Psoas muscle (tissue), 8 donors: ENCODE measurements around the gene FAM234A. TPM values are rescaled to one million over a fixed set of nuclear protein-coding genes. Genes with fewer than 3 reads are reported as not detected.

Experiments used
- ATAC-seq, 4 donors: fragments of 200-7000 bp; cut with Tn5 transposase; one replicate each; pipeline ENCODE4 v1.9.1; 2020; ENCODE audit warnings: moderate library complexity in 3 of 4, mild to moderate bottlenecking in 2 of 4
- DNase-seq, 2 donors: peaks; one replicate each; pipeline ENCODE4 v3.0.0-alpha.2; 2020
- H3K27ac ChIP-seq: fragments of 200-600 bp; one replicate; pipeline ENCODE4 v1.8.0; 2022
- H3K27me3 ChIP-seq, 3 donors: fragments of 200-600 bp in 1 of 3; one replicate each; pipeline versions ENCODE4 v1.6.1 to v1.8.0; 2013 to 2022; ENCODE audit warnings: low read length in 2 of 3, mild to moderate bottlenecking in 2 of 3, moderate library complexity in 1 of 3; ENCODE audit not compliant: insufficient read depth in 3 of 3
- H3K36me3 ChIP-seq, 2 donors: fragments of 200-600 bp in 1 of 2; one replicate each; pipeline versions ENCODE4 v1.6.1 to v1.8.0; 2013 to 2022; ENCODE audit warnings: low read depth in 1 of 2, mild to moderate bottlenecking in 1 of 2, moderate library complexity in 1 of 2; ENCODE audit not compliant: insufficient read depth in 1 of 2
- H3K4me1 ChIP-seq: fragments of 200-600 bp; one replicate; pipeline ENCODE4 v1.8.0; 2022
- H3K4me3 ChIP-seq: fragments of 200-600 bp; one replicate; pipeline ENCODE4 v1.8.0; 2022; ENCODE audit warnings: mild to moderate bottlenecking
- H3K9me3 ChIP-seq: fragments of 200-600 bp; one replicate; pipeline ENCODE4 v1.8.0; 2022
- CTCF ChIP-seq: fragments of 200-600 bp; IDR thresholded peaks from one replicate; pipeline ENCODE4 v1.8.0; 2022; ENCODE audit warnings: antibody characterized with exemption
- WGBS, 3 donors: extraction: QIAGEN DNeasy Blood & Tissue Kit; methylation state at CpG; one replicate each; pipeline versions ENCODE4 v1.1.6 to v1.1.7; 2013; 5-methylcytosine and 5-hydroxymethylcytosine counted together
- intact Hi-C, 2 donors: fragments of 100-400 bp; cut with DNase I; formaldehyde crosslinking; loops; one replicate each; pipeline versions ENCODE4 v1.11.0 to v1.14.2; 2022
- polyA plus RNA-seq, 3 donors: library from polyadenylated mRNA; stranded (reverse); fragments of 200-250 nt; gene quantifications; one replicate each; pipeline ENCODE4 v1.2.3, GENCODE V29; 2013
- total RNA-seq, 4 donors: library from RNA; stranded (reverse); fragmentation: NEBNext Ultra II Directional in 2 of 4; extraction: Animal tissue kit (Norgen Biotek cat#: 25700) in 2 of 4; gene quantifications; one replicate each; pipeline versions ENCODE4 v1.2.1 to v1.2.4, GENCODE V29; 2021 to 2023
- donor health status: healthy with polysubstance abuse.
- donor health status: DM: no; HTN: no; CAD: no; lungs with moderate emphysema.
- donor health status: Bipolar disorder and iron deficiency.
- donor health status: healthy.
- donor health status: DM: yes; HTN: yes; CAD: no.
- donor health status: DM: no; HTN: no; CAD: no.
- donor health status: DM: no; HTN: no; CAD: no.
- donor health status: DM: yes; HTN: yes; CAD: no.

Gene FAM234A
- total and polyA plus RNA-seq, 7 donors, result 54.2 to 198 (median 117) TPM

DNA sequence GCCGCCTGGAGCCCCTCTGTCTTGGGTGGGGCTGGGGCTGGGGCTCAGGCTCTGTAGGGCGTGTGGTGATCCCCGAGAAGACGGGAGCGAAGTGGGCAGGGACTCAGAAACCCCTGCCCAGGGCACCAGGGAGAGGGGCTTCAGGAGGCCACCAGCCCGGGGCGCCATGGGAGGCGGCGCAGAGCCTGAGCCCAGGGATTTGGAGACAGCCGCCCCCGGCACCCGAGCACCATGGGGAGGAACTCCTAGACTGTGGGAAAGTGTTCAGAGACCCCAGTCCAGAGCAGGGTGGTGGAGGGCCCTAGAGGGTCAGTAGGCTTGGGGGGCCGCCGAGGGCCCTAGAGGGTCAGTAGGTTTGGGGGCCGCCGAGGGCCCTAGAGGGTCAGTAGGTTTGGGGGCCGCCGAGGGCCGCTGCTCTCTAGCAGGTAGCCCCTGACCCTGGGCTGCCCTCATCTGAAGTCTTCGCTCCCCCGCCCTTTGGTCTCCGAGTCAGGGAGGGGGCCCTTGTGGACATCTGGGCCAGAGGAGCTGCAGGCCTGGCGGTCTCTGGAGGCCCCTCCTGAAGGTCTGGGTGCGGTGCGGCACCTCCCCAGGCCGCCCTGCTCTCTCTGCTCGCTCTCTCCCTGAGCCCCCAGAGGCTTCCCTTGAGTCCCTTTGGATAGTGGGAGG is 46.5 kb downstream of the FAM234A start:
- Histone ChIP-seq H3K4me1 (peaks cover 6% of the 10 kb centered on the region), H3K9me3 (no peaks in the 10 kb centered on the region), H3K36me3 (no peaks in the 10 kb centered on the region), H3K27me3 (peaks cover 0 to 32% (median 13%) of the 10 kb centered on the region in 3 donors), H3K4me3 (peak overlapping the region; percentile 57), H3K27ac (no peak overlapping the region)
- WGBS, 3 donors, result 31 to 40% (median 36%) methylated on average over 17 to 27 of the region's 27 CpGs
- intact Hi-C loops, result no loop called here
- no peak for TF ChIP-seq CTCF
- ATAC-seq (no peak), DNase-seq (peak in 1 of 2 donors; percentile 50)

DNA sequence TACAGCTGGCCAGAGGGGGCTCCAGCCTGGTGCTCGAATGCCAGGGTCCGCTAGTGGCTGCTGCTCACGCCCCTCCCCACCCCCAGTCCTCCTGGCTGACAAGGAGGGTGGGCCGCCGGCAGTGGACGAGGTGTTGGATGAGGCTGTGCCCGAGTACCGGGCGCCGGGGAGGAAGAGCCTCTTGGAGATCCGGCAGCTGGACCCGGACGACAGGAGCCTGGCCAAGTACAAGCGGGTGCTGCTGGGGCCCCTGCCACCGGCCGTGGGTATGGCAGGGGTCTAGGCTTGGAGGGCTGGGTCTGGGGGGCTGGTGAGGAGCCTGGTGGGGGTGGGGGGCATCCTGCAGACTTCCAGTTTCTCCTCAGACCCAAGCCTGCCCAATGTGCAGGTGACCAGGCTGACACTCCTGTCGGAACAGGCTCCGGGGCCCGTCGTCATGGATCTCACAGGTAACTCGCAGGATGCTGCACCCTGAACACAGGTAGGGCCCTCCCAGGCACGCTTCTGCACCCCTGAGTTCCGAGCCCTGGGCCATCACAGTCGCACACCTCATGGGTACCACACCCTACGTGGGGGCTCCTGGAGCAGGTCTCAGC is 47.1 kb downstream of the FAM234A start:
- H3K4me3 ChIP-seq, result no peak overlapping the region
- intact Hi-C loops, result loop anchor here in 1 of 2 donors (2.0 kb wide), 1 partner anchor 59 kb away; no protein-coding TSS in a partner anchor

GRCh38 chr16:282491-282890 is 47.9 kb downstream of the FAM234A start:
- no peak for TF ChIP-seq CTCF
- no peak overlapping the region for H3K27ac ChIP-seq
- ATAC-seq (no peak), DNase-seq (peak in 1 of 2 donors; percentile 51)
- WGBS, 3 donors, result 76 to 81% (median 78%) methylated on average over 19 to 22 of the region's 22 CpGs
- H3K36me3 ChIP-seq, result peaks cover 0 to 5% of the 10 kb centered on the region in 2 donors
- no peak overlapping the region for H3K4me3 ChIP-seq
- intact Hi-C loops, result loop anchor here in 1 of 2 donors (2.0 kb wide), 1 partner anchor 58 kb away; no protein-coding TSS in a partner anchor
- no peaks in the 10 kb centered on the region for H3K9me3 ChIP-seq
- peaks cover 6% of the 10 kb centered on the region for H3K4me1 ChIP-seq
- peaks cover 0 to 27% (median 12%) of the 10 kb centered on the region in 3 donors for H3K27me3 ChIP-seq

More for the DNA sequence above, 47.1 kb downstream of the FAM234A start:
- no peak for TF ChIP-seq CTCF
- Histone ChIP-seq H3K4me1 (peaks cover 6% of the 10 kb centered on the region), H3K27me3 (peaks cover 0 to 27% (median 12%) of the 10 kb centered on the region in 3 donors), H3K27ac (no peak overlapping the region), H3K9me3 (no peaks in the 10 kb centered on the region), H3K36me3 (no peaks in the 10 kb centered on the region)
- 46 to 50% (median 49%) methylated on average over 25 of the region's 25 CpGs for WGBS, 3 donors
- ATAC-seq (no peak), DNase-seq (peak in 1 of 2 donors; percentile 48)

- 53 to 67% (median 65%) methylated on average over 21 to 25 of the region's 25 CpGs for WGBS, 3 donors
- peaks cover 6% of the 10 kb centered on the region for H3K4me1 ChIP-seq
- intact Hi-C loops, result loop anchor here in 1 of 2 donors (2.0 kb wide), 1 partner anchor 58 kb away; no protein-coding TSS in a partner anchor
- DNase-seq (peak in 1 of 2 donors; percentile 43), ATAC-seq (no peak)
- peaks cover 0 to 12% of the 10 kb centered on the region in 2 donors for H3K36me3 ChIP-seq
- H3K9me3 ChIP-seq, result no peaks in the 10 kb centered on the region
- no peak for TF ChIP-seq CTCF
- H3K27ac ChIP-seq, result no peak within 1 kb of the TSS
- H3K27me3 ChIP-seq, result peaks cover 0 to 27% (median 12%) of the 10 kb centered on the region in 3 donors
- H3K4me3 ChIP-seq, result no peak within 1 kb of the TSS
Observed at GRCh38 chr16:283033-283805, 48.6 kb downstream of the FAM234A start, which contains the start of gene PDIA2. TSS of gene PDIA2 (plus strand) at chr16:283164. CDS start at chr16:283170, 6 bp downstream.
